Tibial nerve (tissue), 4 donors: ENCODE measurements around the gene NLRP9.

Experiments
- CTCF ChIP-seq, 5 experiments: fragments of 200-600 bp in 3 of 5; fragments of 450-650 bp in 2 of 5; sonication (generic) in 3 of 5; IDR thresholded peaks; one replicate each; pipeline ENCODE4 v1.5.1; 2016 to 2019; ENCODE audit warnings: antibody characterized with exemption in 5 of 5, mild to moderate bottlenecking in 3 of 5, moderate library complexity in 2 of 5
- EP300 ChIP-seq, 2 donors: sonication (generic); formaldehyde crosslinking; IDR thresholded peaks; one replicate each; pipeline ENCODE4 v1.6.1; 2017; ENCODE audit warnings: antibody characterized with exemption in 2 of 2, mild to moderate bottlenecking in 1 of 2
- POLR2A ChIP-seq, 2 donors: fragments of 450-650 bp; IDR thresholded peaks; one replicate each; pipeline ENCODE4 v1.6.1; 2017; ENCODE audit warnings: antibody characterized with exemption in 2 of 2, mild to moderate bottlenecking in 2 of 2, moderate library complexity in 2 of 2

- TF ChIP-seq CTCF (IDR thresholded peaks at IDR 0.05) (no peak), POLR2A (IDR thresholded peaks at IDR 0.05) (no peak), EP300 (IDR thresholded peaks at IDR 0.05) (no peak)
Observed at GRCh38 chr19:55720801-55721200, 17.4 kb downstream of the NLRP9 start.
